ENCODE results near the gene MDFIC2.

The MDFIC2 gene

GRCh38 chr3:70183781-70184504, 128.5 kb downstream of the MDFIC2 start:
- Histone ChIP-seq H3K4me1 (no peaks in the 10 kb centered on the region), H3K9me3 (no peaks in the 10 kb centered on the region), H3K27me3 (peaks cover 22% of the 10 kb centered on the region), H3K4me3 (ENCODE audit: low read depth, low read length) (no peak overlapping the region), H3K36me3 (no peaks in the 10 kb centered on the region)
- DNase-seq = no peak
- TF ChIP-seq, protein P1, sequence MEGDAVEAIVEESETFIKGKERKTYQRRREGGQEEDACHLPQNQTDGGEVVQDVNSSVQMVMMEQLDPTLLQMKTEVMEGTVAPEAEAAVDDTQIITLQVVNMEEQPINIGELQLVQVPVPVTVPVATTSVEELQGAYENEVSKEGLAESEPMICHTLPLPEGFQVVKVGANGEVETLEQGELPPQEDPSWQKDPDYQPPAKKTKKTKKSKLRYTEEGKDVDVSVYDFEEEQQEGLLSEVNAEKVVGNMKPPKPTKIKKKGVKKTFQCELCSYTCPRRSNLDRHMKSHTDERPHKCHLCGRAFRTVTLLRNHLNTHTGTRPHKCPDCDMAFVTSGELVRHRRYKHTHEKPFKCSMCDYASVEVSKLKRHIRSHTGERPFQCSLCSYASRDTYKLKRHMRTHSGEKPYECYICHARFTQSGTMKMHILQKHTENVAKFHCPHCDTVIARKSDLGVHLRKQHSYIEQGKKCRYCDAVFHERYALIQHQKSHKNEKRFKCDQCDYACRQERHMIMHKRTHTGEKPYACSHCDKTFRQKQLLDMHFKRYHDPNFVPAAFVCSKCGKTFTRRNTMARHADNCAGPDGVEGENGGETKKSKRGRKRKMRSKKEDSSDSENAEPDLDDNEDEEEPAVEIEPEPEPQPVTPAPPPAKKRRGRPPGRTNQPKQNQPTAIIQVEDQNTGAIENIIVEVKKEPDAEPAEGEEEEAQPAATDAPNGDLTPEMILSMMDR (IDR thresholded peaks at IDR 0.05; ENCODE audit: low read depth, low read length) = no peak

- Histone ChIP-seq H3K4me1 (no peaks in the 10 kb centered on the region), H3K4me3 (ENCODE audit: low read depth, low read length) (no peak overlapping the region), H3K27me3 (peaks cover 22% of the 10 kb centered on the region), H3K36me3 (no peaks in the 10 kb centered on the region), H3K9me3 (no peaks in the 10 kb centered on the region)
- no peak for DNase-seq
- TF ChIP-seq, protein P1 (IDR thresholded peaks at IDR 0.05; ENCODE audit: low read depth, low read length) = no peak
Measured at GRCh38 chr3:70182166-70182565, 130.3 kb downstream of the MDFIC2 start.

GRCh38 chr3:70180664-70181063, 131.8 kb downstream of the MDFIC2 start:
- TF ChIP-seq, protein P1 (IDR thresholded peaks at IDR 0.05; ENCODE audit: low read depth, low read length) = no peak
- no peak for DNase-seq
- H3K36me3 ChIP-seq = no peaks in the 10 kb centered on the region
- H3K27me3 ChIP-seq = peaks cover 22% of the 10 kb centered on the region
- H3K9me3 ChIP-seq = no peaks in the 10 kb centered on the region
- H3K4me3 ChIP-seq (ENCODE audit: low read depth, low read length) = no peak overlapping the region
- H3K4me1 ChIP-seq = no peaks in the 10 kb centered on the region

- Histone ChIP-seq H3K27me3 (peaks cover 24% of the 10 kb centered on the region), H3K4me1 (no peaks in the 10 kb centered on the region), H3K9me3 (no peaks in the 10 kb centered on the region), H3K4me3 (ENCODE audit: low read depth, low read length) (no peak overlapping the region), H3K36me3 (no peaks in the 10 kb centered on the region)
- TF ChIP-seq, protein P1 (IDR thresholded peaks at IDR 0.05; ENCODE audit: low read depth, low read length) = no peak
- DNase-seq = no peak
Measured at GRCh38 chr3:70179111-70179510, 133.3 kb downstream of the MDFIC2 start.

DNA sequence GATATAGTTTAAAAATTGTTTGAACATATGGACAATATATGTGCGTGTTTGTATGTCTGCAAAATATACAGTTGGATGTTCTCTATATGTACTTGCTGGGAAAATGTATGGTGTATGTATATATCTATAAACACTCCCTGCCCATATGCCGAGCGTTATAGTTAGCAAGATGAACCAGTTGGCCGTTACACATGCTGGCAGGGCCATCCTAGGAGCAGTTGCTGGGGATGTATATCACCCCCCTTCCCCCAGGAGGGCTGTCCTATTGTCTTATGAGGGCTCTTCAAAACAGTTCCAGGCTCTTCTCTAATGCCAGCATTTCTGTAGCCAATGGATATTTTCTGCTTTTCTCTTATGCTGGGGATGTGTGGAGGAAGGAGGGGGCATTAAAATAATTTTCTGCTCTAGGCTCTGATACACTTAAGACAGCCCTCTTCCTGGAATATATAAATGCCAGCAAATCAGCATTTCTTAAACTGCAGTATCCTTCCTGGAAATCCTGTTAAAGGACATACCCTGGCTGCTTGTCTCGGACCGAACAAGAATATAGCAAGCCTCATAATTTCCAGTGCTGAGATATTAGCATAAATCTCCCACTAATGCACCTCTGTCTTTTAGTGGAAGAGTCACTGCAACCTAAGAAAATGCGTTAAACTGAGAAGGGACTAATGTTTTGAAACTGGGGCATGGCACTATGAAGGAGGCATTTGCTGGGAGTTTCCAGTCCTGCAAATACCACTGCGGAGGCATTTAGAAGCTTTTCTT, 134.4 kb downstream of the MDFIC2 start:
- no peak for DNase-seq
- H3K4me1 ChIP-seq = no peaks in the 10 kb centered on the region
- H3K4me3 ChIP-seq (ENCODE audit: low read depth, low read length) = no peak overlapping the region
- no peaks in the 10 kb centered on the region for H3K36me3 ChIP-seq
- H3K9me3 ChIP-seq = no peaks in the 10 kb centered on the region
- H3K27me3 ChIP-seq = peaks cover 14% of the 10 kb centered on the region
- TF ChIP-seq, protein P1 (IDR thresholded peaks at IDR 0.05; ENCODE audit: low read depth, low read length) = no peak

- DNase-seq = no peak
- Histone ChIP-seq H3K36me3 (no peaks in the 10 kb centered on the region), H3K4me1 (no peaks in the 10 kb centered on the region), H3K4me3 (ENCODE audit: low read depth, low read length) (no peak overlapping the region), H3K9me3 (no peaks in the 10 kb centered on the region), H3K27me3 (peaks cover 3% of the 10 kb centered on the region; the same call in 1 of the 2 replicates)
- TF ChIP-seq, protein P1 (IDR thresholded peaks at IDR 0.05; ENCODE audit: low read depth, low read length) = no peak
Measured at GRCh38 chr3:70176224-70176623, 136.2 kb downstream of the MDFIC2 start.

Measured in BE2C (cell line).